Measurements from ENCODE around the gene ASH1L.
"Not testable (repeated sequence)": the region's sequence is repeated elsewhere in the genome, so short reads cannot be mapped to it uniquely, and the experiment has no call there.

ASH1L gene

GRCh38 chr1:155522069-155522468, 40.5 kb downstream of the ASH1L start:
- TF ChIP-seq, protein P1, sequence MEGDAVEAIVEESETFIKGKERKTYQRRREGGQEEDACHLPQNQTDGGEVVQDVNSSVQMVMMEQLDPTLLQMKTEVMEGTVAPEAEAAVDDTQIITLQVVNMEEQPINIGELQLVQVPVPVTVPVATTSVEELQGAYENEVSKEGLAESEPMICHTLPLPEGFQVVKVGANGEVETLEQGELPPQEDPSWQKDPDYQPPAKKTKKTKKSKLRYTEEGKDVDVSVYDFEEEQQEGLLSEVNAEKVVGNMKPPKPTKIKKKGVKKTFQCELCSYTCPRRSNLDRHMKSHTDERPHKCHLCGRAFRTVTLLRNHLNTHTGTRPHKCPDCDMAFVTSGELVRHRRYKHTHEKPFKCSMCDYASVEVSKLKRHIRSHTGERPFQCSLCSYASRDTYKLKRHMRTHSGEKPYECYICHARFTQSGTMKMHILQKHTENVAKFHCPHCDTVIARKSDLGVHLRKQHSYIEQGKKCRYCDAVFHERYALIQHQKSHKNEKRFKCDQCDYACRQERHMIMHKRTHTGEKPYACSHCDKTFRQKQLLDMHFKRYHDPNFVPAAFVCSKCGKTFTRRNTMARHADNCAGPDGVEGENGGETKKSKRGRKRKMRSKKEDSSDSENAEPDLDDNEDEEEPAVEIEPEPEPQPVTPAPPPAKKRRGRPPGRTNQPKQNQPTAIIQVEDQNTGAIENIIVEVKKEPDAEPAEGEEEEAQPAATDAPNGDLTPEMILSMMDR (IDR thresholded peaks at IDR 0.05; ENCODE audit: control extremely low read depth, extremely low read depth, low read depth, missing control alignments): no peak
- ChIA-PET CTCF (no interaction called here), POLR2A (no interaction called here)
- no peak for DNase-seq (ENCODE audit: extremely low spot score)

DNA sequence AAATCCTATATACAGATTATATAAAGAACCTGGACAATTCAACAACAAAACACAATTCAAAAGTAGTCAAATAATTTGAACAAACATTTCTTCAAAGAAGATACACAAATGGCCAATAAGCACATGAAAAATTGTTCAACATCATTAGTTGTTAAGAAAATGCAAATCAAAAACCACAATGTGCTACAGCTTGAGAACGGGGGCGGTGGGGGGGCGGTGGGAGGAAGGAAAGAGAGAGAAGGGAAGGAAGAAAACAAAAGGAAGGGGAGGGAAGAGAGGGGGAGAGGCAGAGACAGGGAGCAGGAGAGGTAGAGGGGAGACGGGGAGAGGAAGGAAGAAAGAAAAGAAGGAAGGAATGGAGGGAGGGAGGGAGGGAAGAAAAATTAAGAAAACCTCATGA, 44.1 kb downstream of the ASH1L start:
- CTCF ChIA-PET: interaction anchor here (1.0 to 1.4 kb wide), 2 partner anchors 9 to 14 kb away, joined by 3 read pairs; no protein-coding TSS in a partner anchor
- no peak for DNase-seq (ENCODE audit: extremely low spot score)
- POLR2A ChIA-PET: no interaction called here
- TF ChIP-seq, protein P1 (IDR thresholded peaks at IDR 0.05; ENCODE audit: control extremely low read depth, extremely low read depth, low read depth, missing control alignments): no peak

DNA sequence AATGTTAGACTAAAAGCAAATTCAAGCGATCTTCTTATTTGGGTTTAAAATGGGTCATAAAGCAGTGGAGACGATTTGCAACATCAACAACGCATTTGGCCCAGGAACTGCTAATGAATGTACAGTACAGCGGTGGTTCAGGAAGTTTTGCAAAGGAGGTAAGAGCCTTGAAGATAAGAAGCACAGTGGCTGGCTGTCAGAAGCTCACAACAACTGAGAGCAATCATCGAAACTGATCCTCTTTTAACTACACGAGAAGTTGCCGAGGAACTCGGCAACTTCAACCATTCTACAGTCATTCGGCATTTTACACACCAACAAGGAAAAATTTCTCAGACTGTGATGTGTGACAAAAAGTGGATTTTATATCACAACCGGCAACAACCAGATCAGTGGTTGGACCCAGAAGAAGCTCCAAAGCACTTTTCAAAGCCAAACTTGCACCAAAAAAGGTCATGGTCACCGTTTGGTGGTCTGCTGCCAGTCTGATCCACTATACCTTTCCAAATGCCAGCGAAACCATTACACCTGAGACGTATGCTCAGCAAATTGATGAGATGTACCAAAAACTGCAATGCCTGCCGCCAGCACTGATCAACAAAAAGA, 47.9 kb downstream of the ASH1L start:
- CTCF ChIA-PET: interaction anchor here (1.0 to 1.1 kb wide), 2 partner anchors 11 to 21 kb away, joined by 4 to 7 read pairs; no protein-coding TSS in a partner anchor
- POLR2A ChIA-PET: no interaction called here
- TF ChIP-seq, protein P1 (IDR thresholded peaks at IDR 0.05; ENCODE audit: control extremely low read depth, extremely low read depth, low read depth, missing control alignments): no peak
- DNase-seq (ENCODE audit: extremely low spot score): no peak

GRCh38 chr1:155513300-155513916, 49.2 kb downstream of the ASH1L start:
- POLR2A ChIA-PET: interaction anchor here (0.7 kb wide), 1 partner anchor 14 kb away, joined by 7 read pairs; no protein-coding TSS in a partner anchor

DNA sequence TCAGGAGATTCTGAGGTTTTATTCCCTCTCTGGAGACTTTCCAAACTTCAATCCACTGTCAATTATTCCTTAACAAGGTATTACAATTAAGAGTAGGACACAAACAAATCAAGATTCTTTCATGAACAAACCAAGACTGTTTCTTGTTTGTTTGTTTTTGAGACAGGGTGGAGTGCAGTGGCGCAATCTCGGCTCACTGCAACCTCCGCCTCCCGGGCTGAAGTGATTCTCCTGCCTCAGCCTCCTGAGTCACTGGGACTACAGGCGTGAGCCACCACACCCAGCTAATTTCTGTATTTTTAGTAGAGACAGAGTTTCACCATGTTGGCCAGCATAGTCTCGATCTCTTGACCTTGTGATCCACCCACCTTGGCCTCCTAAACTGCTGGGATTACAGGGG, 51.2 kb downstream of the ASH1L start:
- CTCF ChIA-PET; DNase-seq (ENCODE audit: extremely low spot score); POLR2A ChIA-PET: not testable (repeated sequence)

More at GRCh38 chr1:155513300-155513916, 49.2 kb downstream of the ASH1L start:
- CTCF ChIA-PET: interaction anchor here (1.0 to 1.5 kb wide), 2 partner anchors 10 to 13 kb away, joined by 5 to 7 read pairs; no protein-coding TSS in a partner anchor
- DNase-seq (ENCODE audit: extremely low spot score): no peak
- TF ChIP-seq, protein P1 (IDR thresholded peaks at IDR 0.05; ENCODE audit: control extremely low read depth, extremely low read depth, low read depth, missing control alignments): no peak

DNA sequence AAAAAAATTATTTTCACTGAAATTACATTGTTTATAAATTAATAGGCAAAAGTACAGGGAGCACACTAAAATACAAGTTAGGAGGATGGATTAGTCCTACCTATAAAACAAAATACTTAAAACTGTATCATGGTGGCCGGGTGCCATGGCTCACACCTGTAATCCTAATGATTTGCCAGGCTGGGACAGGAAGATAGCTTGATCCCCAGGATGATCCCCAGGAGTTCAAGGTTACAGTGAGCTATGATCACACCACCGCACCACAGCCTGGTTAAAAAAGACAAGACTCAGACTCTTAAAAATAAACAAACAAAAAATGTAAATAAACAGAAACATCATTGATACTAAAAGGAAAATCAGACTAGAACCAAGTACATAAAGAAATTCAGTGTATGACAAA, 53.5 kb downstream of the ASH1L start:
- DNase-seq (ENCODE audit: extremely low spot score): no peak
- ChIA-PET CTCF (interaction anchor here (1.1 to 2.7 kb wide), 4 partner anchors 9 to 258 kb away, joined by 3 to 8 read pairs (median 4); no protein-coding TSS in a partner anchor), POLR2A (interaction anchor here (0.6 kb wide), 1 partner anchor 64 kb away, joined by 3 read pairs; no protein-coding TSS in a partner anchor)
- TF ChIP-seq, protein P1 (IDR thresholded peaks at IDR 0.05; ENCODE audit: control extremely low read depth, extremely low read depth, low read depth, missing control alignments): no peak

- ChIA-PET POLR2A (no interaction called here), CTCF (interaction anchor here (1.0 to 2.7 kb wide), 2 partner anchors 8 to 185 kb away, joined by 3 to 8 read pairs; no protein-coding TSS in a partner anchor)
- DNase-seq (ENCODE audit: extremely low spot score): peak; percentile 33
- TF ChIP-seq, protein P1 (IDR thresholded peaks at IDR 0.05; ENCODE audit: control extremely low read depth, extremely low read depth, low read depth, missing control alignments): no peak
These were observed 54.7 kb downstream of the ASH1L start for GRCh38 chr1:155507945-155508344.

DNA sequence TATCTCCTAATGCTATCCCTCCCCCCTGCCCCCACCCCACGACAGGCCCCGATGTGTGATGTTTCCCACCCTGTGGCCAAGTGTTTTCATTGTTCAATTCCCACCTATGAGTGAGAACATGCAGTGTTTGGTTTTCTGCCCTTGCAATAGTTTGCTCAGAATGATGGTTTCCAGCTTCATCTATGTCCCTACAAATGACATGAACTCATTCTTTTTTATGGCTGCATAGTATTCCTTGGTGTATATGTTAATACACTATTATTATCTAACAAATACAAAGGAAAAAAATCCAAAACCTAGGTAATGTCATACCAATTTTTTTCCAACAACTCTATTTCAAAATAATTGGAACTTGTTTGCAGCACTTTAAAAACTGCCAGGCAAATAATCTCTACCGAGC, 56.6 kb downstream of the ASH1L start:
- POLR2A ChIA-PET, CTCF ChIA-PET: not testable (repeated sequence)

More for the DNA sequence above, 56.6 kb downstream of the ASH1L start:
- DNase-seq (ENCODE audit: extremely low spot score): not testable (repeated sequence)
